Bronchial epithelial cell (primary cell): ENCODE measurements around the gene ADAM10. TPM values are rescaled to one million over a fixed set of nuclear protein-coding genes. Genes with fewer than 3 reads are reported as not detected.

ENCODE experiments used
- DNase-seq: peaks from one replicate; pipeline ENCODE4 v3.0.0-alpha.2; 2010; ENCODE audit warnings: low read depth
- FAIRE-seq: peaks from 2 replicates; lab custom pipeline; 2011; peaks lifted over from hg19 to GRCh38; lab: Jason Lieb, UNC
- H3K27me3 ChIP-seq: 2 replicates; pipeline ENCODE4 v1.5.1; 2011; ENCODE audit warnings: low read length; ENCODE audit not compliant: control insufficient read depth, insufficient read depth
- H3K36me3 ChIP-seq: 2 replicates; pipeline ENCODE4 v1.5.1; 2011; ENCODE audit warnings: low read length; ENCODE audit not compliant: control insufficient read depth, insufficient read depth
- H3K4me3 ChIP-seq: 2 replicates; pipeline ENCODE4 v1.5.1; 2011; ENCODE audit warnings: mild to moderate bottlenecking, low read depth, low read length, control low read depth
- CTCF ChIP-seq: IDR thresholded peaks from 2 replicates; pipeline ENCODE4 v1.5.1; 2011; ENCODE audit warnings: mild to moderate bottlenecking, moderate library complexity, low read length, control low read depth, inconsistent platforms; ENCODE audit not compliant: insufficient read depth, severe bottlenecking
- total RNA-seq: library from RNA; depleted of rRNA; stranded (reverse); fragments of >200 nt; gene quantifications from 2 replicates; pipeline ENCODE4 v1.2.1, GENCODE V29; 2014

Gene ADAM10
- total RNA-seq, 1 donor from 2014 or later: 112 TPM

GRCh38 chr15:58698887-58699641 lies 50.4 kb downstream of the ADAM10 start:
- DNase-seq (no peak), FAIRE-seq (no peak)
- Histone ChIP-seq H3K4me3 (no peak overlapping the region), H3K27me3 (no peaks in the 10 kb centered on the region), H3K36me3 (no peaks in the 10 kb centered on the region)
- no peak for TF ChIP-seq CTCF

- Histone ChIP-seq H3K27me3 (no peaks in the 10 kb centered on the region), H3K36me3 (no peaks in the 10 kb centered on the region), H3K4me3 (no peak overlapping the region)
- no peak for FAIRE-seq
- TF ChIP-seq CTCF: no peak
- no peak for DNase-seq
Measured at GRCh38 chr15:58697220-58697619, 52.3 kb downstream of the ADAM10 start.

GRCh38 chr15:58696738-58697137 lies 52.8 kb downstream of the ADAM10 start:
- TF ChIP-seq CTCF: no peak
- H3K36me3 ChIP-seq: no peaks in the 10 kb centered on the region
- no peak for FAIRE-seq
- no peak overlapping the region for H3K4me3 ChIP-seq
- no peak for DNase-seq
- H3K27me3 ChIP-seq: no peaks in the 10 kb centered on the region

- Histone ChIP-seq H3K4me3 (no peak overlapping the region), H3K27me3 (no peaks in the 10 kb centered on the region), H3K36me3 (no peaks in the 10 kb centered on the region)
- FAIRE-seq (no peak), DNase-seq (no peak)
- TF ChIP-seq CTCF: no peak
Measured at GRCh38 chr15:58694641-58695398, 54.7 kb downstream of the ADAM10 start.

- Histone ChIP-seq H3K27me3 (no peaks in the 10 kb centered on the region), H3K36me3 (no peaks in the 10 kb centered on the region), H3K4me3 (no peak overlapping the region)
- FAIRE-seq: peak; percentile 88
- no peak for TF ChIP-seq CTCF
- no peak for DNase-seq
Measured at GRCh38 chr15:58690703-58691102, 58.8 kb downstream of the ADAM10 start.
